SK-N-SH (cell line): ENCODE data around the gene CCR9.

Experiments
- CHD2 ChIP-seq: fragments of 150-350 bp; IDR thresholded peaks from 2 replicates; pipeline ENCODE4 v1.6.1; 2018; ENCODE audit warnings: low read length; ENCODE audit not compliant: partially characterized antibody
- CTCF ChIP-seq: fragments of 200-600 bp; sonication (generic); IDR thresholded peaks from 2 replicates; pipeline ENCODE4 v1.6.1; 2017; ENCODE audit warnings: antibody characterized with exemption, mild to moderate bottlenecking, moderate library complexity
- FOXJ3 ChIP-seq: sonication (generic); formaldehyde crosslinking; IDR thresholded peaks from 2 replicates; pipeline ENCODE4 v1.5.1; 2020; ENCODE audit warnings: mild to moderate bottlenecking, missing genetic modification reagents
- GABPA ChIP-seq: IDR thresholded peaks from 2 replicates; pipeline ENCODE4 v1.4.0; 2012; ENCODE audit warnings: low read depth, mild to moderate bottlenecking
- MAX ChIP-seq: IDR thresholded peaks from 2 replicates; pipeline ENCODE4 v1.4.0; 2012; ENCODE audit warnings: low read depth
- NRF1 ChIP-seq: IDR thresholded peaks from 2 replicates; pipeline ENCODE4 v1.6.1; 2012; ENCODE audit warnings: low read depth, mild to moderate bottlenecking, low read length
- POLR2AphosphoS5 ChIP-seq: IDR thresholded peaks from 2 replicates; pipeline ENCODE4 v1.6.1; 2012; ENCODE audit warnings: low read depth, low read length
- RAD21 ChIP-seq: IDR thresholded peaks from 2 replicates; pipeline ENCODE4 v1.6.1; 2012; ENCODE audit warnings: mild to moderate bottlenecking, low read length
- REST ChIP-seq: IDR thresholded peaks from 2 replicates; pipeline ENCODE4 v1.6.1; 2012; ENCODE audit warnings: mild to moderate bottlenecking, low read depth, low read length, moderate library complexity
- SIN3A ChIP-seq: IDR thresholded peaks from 2 replicates; pipeline ENCODE4 v1.6.1; 2012; ENCODE audit warnings: low read depth, mild to moderate bottlenecking, low read length, moderate library complexity, borderline replicate concordance
- TAF1 ChIP-seq: IDR thresholded peaks from 2 replicates; pipeline ENCODE4 v1.6.1; 2012; ENCODE audit warnings: low read depth, mild to moderate bottlenecking, low read length, moderate library complexity, borderline replicate concordance
- TCF12 ChIP-seq: IDR thresholded peaks from 2 replicates; pipeline ENCODE4 v1.4.0; 2012
- TEAD4 ChIP-seq: IDR thresholded peaks from 2 replicates; pipeline ENCODE4 v1.4.0; 2012; ENCODE audit warnings: mild to moderate bottlenecking, borderline replicate concordance; ENCODE audit not compliant: insufficient read depth
- ZBTB33 ChIP-seq: IDR thresholded peaks from 2 replicates; pipeline ENCODE4 v1.4.0; 2012; ENCODE audit warnings: low read depth, borderline replicate concordance

- TF ChIP-seq ZBTB33: no peak
- TF ChIP-seq TCF12: no peak
- no peak for TF ChIP-seq POLR2AphosphoS5
- no peak for TF ChIP-seq CTCF
- TF ChIP-seq REST: no peak
- TF ChIP-seq MAX: no peak
- TF ChIP-seq FOXJ3 (CRISPR knock-in tag): no peak
- no peak for TF ChIP-seq GABPA
- no peak for TF ChIP-seq RAD21
- TF ChIP-seq CHD2: no peak
- TF ChIP-seq TAF1: no peak
- no peak for TF ChIP-seq SIN3A
- TF ChIP-seq NRF1: no peak
- TF ChIP-seq TEAD4: no peak
Observed at GRCh38 chr3:45946307-45946706, 60.0 kb downstream of the CCR9 start.
